GM18519 (cell line): ENCODE data around the gene KCNMB3.

Source experiments
- ATAC-seq: cut with Tn5 transposase; IDR thresholded peaks from one replicate; pipeline ENCODE4 v1.9.1; 2021; ENCODE audit warnings: mild to moderate bottlenecking, moderate library complexity; ENCODE audit not compliant: unreplicated experiment, low FRiP score

Gene KCNMB3

DNA sequence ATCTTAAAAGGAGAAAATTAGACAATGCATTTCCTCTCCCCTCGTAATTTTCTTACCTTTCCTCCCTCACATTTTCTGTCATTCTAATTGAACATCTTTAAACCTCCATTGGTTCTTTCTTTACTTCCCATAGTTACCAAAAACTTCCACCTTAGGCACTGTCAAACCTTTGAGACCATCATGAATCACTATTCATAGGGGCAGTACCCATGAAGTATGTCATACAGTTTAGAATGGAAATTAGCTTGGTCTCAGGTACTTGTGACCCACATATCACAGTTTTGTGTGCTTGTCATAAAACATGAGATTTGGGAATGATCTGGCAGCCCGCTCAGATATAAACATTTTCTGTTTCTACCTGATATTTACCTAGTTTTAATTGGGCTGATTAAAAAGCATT lies 50.1 kb downstream of the KCNMB3 start:
- ATAC-seq = no peak

- ATAC-seq = no peak
Observed at GRCh38 chr3:179196700-179197099, 54.2 kb downstream of the KCNMB3 start.

DNA sequence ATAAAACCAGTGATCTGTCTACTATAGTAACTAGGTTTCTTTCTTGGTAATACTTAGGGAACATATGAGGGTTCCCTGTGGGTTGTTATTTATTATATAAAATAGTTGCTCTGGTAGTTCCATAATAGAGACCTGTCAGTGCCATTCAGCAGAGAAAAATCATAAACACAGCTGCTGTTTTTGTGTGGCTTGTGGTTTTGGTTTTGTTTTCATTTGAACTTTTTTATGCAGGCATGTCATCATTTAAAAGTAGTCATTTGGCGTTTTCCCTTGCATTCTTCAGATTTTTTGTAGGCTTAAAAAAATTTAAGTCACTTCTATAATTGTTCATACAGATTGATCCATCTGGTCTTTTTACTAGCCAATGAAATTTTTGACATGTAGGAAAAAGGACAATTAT lies 54.8 kb downstream of the KCNMB3 start:
- ATAC-seq = peak; percentile 71

GRCh38 chr3:179194931-179195330 lies 56.0 kb downstream of the KCNMB3 start:
- ATAC-seq = no peak
